Activated CD4-positive, alpha-beta T cell treated with anti-CD3 and anti-CD28 coated beads for 24 hours (primary cell): ENCODE results near the gene SLC38A9.
"Not testable (repeated sequence)": the region's sequence is repeated elsewhere in the genome, so short reads cannot be mapped to it uniquely, and the experiment has no call there.

Experiments
- DNase-seq, 2 donors: peaks; one replicate each; pipeline ENCODE4 v3.0.0-alpha.2; 2020; ENCODE audit warnings: low read depth in 2 of 2

SLC38A9 gene

DNA sequence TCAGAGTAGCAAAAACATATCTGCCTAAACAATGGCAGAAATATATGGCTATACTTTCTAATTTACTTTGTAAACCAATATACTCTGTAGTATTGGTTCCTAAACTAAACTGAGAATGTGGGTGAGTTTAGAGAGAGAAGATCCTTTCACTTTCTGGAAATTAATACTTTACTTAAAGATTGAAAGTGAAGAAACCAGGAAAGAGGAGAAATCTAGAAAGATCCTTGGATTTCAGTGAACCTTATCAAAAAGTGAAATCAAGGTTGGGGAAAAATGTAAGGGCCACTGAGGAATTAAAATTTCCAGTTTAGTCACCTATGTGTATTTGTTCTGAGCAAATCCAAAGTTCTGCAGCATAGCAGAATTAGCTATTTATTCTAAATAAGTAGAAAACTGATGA lies 5.9 kb downstream of the SLC38A9 start:
- DNase-seq = no peak

DNA sequence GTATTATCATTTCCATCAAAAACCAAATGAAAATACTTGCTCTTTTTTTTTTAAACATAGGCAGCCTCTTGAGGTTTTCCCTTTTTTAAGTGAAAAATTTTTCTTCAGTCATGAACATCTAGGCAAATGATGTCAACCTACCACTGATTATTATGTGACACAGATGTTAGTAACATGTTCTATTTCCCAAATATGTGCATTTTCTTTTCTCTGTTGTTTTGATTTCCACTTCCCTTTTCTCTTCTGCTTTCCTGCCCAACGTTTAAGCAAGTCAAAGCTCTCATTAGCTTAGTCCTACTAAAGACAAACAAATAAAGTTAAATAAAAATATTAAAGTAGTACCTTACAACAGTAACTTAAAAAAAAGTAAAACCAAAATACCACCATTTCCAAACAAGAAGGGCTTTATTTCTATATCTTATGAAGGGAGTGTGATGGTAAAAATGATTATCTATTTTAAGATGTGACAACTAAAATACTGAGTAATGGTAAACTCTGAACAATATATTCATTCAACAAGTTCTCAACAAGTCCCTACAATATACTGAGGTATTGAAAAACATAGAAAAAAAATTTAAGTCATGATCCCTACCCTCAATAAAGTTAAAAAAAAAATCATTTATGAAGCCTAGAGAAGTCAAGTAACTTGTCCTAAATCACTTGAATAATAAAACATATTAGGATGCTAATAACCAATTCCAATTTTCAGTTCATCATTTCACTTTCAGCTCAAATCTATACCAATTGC lies 9.4 kb downstream of the SLC38A9 start:
- DNase-seq = no peak

DNA sequence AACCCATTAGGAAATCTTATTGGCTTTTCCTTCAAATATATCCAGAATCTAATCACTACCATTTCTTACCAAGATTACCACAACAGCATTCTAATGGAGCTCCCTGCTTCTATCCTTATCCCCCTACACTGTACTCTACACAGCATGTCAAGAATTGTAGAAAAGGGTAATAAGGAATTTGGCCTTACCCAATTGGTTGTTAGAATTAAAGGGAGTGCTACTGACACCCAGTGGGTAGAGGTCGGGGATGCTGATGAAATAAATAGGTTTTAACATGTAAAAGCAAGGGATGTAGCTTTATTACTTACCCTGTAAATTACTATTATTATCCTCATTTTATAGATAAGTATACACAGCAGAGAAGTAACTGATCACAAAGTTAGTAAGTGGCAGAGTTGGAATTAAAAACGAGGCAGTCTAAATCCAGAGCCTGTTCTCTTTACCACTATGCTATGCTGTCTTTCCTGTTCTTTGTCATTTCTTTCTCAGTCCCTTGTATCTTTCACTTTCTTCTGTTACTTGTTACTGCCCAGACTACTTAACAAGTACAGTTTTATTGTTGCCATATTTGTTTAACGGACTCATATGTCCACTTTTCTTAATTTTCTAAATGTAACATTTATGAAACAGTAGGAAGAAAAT lies 10.5 kb downstream of the SLC38A9 start:
- no peak for DNase-seq

DNA sequence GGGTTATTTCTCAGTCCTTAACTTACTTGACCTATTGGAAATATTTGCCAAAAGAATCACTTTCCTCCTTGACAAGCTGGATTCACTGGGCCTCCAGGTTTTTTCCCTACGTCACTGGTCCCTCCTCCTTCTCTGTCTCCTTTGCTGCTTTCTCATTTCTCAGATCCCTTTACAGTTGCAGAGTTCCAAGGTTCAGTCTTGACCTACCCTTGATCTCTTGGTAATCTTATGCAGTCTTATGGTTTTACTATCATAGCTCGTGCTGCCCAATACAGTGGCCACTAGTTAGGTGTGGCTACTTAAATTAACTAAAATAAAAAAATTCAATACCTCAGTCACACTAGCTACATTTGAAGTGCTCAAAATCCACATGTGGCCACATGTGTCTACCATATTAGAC lies 11.4 kb downstream of the SLC38A9 start:
- no peak for DNase-seq

DNA sequence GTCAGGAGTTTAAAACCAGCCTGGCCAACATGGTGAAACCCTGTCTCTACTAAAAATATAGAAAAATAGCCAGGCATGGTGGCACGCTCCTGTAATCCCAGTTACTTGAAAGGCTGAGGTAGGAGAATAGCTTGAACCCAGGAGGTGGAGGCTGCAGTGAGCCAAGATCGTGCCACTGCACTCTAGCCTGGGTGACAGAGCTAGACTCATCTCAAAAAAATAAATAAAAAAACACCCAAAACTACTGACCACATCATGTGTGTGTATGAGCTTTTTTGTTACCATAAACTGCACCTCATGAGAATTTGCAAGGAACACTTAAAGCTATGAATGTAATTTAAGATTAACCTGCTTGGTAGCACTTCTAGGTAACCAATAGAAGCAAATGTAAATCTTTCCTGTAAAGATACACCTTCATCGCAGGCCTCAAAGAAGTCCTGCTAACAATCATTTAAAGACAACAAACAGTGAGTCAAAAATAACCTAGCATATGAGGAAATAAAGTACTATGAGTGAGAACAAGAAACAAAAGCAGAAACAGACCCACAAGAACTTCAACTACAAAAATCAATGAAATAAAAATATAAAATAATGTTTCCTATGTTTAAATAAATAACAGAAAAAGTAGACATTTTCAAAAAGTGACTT lies 13.0 kb downstream of the SLC38A9 start:
- no peak for DNase-seq

- DNase-seq = not testable (repeated sequence)
Measured at GRCh38 chr5:55696704-55697103, 15.4 kb downstream of the SLC38A9 start.

DNA sequence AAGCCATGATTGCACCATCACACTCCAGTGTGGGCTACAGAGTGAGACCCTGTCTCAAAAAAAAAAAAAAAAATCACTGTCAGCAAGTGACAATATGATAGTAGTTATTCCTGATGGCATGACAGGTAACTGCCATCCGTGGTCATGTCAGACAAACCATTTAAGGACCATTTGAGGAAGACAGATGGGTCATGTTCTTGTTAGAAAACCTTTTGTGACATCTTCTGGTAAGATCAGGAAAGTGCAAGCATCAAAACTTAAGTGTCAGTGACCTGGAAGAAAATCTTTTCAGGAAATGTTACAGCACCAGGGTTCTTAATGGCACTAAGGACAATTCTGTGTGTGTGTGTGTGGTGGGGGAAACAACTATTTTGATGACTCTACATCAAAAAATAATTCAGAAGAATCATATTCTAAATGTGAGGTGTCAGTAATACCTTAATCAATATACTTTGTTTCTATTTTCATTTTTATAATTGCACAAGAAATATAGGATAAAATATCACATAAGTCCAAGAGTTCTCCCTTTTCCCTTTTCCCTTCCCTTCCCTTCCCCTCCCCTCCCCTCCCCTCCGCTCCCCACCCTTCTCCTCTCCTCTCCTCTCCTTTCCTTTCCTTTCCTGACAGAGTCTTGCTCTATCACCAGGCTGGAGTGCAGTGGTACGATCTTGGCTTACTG lies 17.8 kb downstream of the SLC38A9 start:
- no peak for DNase-seq

DNA sequence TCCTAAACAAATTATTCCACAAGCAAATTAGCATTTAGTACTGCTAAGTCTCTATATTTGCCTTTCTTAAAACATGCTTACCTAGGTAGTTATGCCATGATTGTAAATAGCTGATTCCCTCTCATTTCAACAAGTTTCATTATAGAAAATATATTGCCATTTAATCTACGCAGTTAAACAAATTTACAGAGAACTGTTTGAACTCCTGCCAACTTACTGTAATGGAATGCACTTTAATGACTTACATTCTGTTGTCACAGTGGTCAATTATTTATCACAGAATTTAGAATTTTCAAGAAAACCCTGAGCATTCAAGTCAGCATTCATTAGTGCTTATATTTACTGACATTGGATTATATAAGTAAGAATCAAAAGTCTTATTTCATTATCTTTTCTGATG lies 19.6 kb downstream of the SLC38A9 start:
- no peak for DNase-seq

DNA sequence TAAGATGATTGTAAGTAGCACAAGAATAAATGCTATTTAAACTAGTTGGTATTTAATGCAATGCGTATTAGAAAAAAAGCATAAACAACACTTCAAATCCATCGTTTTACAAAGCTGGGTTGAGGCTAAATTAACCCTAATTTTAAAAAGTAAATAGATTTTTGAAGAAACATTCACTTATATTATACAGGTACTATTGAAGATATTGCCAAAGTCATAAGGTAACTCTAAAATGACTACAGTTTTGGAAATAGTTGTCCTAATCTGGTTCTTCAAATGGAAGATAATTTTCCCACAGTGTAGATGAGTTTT lies 20.1 kb downstream of the SLC38A9 start:
- no peak for DNase-seq

DNA sequence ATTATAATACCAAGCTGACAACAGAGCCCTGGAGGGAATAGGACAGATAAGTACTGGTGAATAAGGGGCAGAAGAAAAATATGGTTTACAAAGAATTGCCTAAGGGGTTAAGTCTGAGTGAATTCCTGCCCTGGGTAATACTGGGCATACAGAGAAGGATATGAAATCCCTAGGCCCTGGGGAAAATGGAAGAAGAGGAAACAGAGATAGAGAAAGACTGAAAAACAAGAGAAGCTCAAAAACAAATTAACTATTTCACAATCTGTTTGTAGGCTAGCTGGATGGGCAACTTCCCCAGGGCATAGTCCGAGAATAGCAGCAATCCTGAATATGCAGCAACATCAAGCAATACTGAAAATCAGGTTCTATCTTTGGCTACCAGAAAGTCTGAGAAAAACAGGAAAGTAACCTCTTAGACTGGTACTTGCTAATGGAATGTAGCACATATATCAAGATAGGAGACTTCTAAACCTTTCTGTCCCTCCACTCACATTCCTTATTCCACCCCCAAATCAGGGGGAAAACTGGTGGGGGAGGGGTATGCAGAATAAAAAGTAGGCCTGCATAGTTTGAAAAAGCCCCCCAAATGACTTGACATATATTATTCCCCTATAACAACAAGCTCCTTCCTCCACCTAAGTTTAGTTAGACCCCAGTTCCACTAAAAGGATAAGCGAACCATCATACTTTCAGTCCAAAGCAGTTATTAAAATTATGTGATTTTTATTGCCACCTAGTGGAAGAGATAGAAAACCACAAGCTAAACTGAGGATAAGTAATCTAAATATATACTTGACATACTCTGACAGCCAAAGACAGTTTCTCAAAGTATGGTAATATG lies 20.6 kb downstream of the SLC38A9 start:
- DNase-seq = no peak

- DNase-seq = no peak
Measured at GRCh38 chr5:55682071-55682470, 30.1 kb downstream of the SLC38A9 start.

GRCh38 chr5:55681301-55681700 lies 30.8 kb downstream of the SLC38A9 start:
- DNase-seq = no peak

- no peak for DNase-seq
Measured at GRCh38 chr5:55680353-55680752, 31.8 kb downstream of the SLC38A9 start.

GRCh38 chr5:55679556-55679955 lies 32.6 kb downstream of the SLC38A9 start:
- DNase-seq = no peak

DNA sequence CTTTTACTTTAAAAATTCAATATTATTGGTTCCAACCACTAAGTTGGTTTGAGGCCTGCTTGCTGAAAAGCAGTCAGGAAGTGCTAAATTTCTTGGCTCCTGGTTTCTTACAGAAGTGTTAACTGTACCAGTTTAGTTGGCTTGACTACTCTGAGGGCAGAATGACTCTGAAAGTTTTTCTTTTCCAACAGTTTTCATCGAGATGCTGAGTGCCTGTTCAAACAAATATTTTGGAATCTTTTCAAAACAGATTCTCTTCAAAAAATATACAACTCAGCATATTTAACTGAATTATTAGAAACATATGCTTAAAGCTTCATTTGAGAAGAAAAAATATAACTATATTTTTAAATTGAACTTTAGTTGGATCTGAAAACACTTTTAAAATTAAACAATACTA lies 37.0 kb downstream of the SLC38A9 start:
- no peak for DNase-seq

DNA sequence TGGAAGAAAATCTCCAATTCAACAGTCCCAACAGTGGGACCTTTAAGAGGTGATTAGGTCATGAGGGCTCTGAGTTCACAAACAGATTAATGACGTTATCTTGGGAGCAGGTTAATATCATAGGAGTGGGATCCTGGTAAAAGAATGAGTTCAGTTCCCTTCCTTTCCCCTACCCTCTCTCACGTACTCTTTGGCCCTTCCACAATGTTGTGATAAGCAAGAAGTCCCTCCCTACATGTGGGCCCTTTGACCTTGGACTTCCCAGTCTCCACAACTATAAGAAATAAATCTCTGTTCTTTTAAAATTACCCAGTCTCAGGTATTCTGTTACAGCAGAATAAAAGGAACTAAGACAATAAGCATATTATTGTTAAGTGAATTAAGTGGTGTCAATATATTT lies 37.8 kb downstream of the SLC38A9 start:
- DNase-seq = no peak

GRCh38 chr5:55672477-55672911 lies 39.6 kb downstream of the SLC38A9 start:
- no peak for DNase-seq

DNA sequence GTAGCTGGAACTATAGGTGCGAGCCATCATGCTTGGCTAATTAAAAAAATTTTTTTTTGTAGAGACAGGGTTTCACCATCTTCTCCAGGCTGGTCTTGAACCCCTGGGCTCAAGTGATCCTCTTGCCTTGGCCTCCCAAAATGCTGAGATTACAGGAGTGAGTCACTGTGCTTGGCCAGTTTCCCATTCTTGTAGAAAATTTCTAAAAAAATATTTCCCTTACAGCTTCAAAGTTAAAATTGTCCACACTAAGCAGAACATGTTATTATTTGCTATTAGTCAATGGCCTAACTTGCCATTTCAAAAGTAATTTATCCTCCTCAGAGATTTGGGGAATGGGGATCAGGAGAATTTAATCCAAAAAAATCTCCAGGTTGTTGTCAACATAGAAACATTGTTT lies 40.1 kb downstream of the SLC38A9 start:
- DNase-seq = no peak

GRCh38 chr5:55668356-55668755 lies 43.8 kb downstream of the SLC38A9 start:
- DNase-seq = no peak

DNA sequence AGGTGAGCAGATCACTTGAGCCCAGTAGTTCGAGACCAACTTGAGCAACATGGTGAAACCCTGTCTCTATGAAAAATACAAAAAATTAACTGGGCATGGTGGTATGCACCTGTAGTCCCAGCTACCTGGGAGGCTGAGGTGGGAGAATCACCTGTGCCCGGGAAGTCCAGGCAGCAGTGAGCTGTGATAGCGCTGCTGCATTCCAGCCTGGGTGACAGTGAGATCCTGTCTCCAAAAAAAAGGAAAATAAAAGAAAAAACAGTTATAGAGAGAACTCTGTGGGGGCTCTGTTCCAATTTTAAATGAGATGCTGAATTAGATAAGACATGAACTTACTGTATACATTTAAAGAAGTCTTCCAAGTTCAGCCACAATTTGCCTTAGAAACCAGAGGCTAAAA lies 44.2 kb downstream of the SLC38A9 start:
- DNase-seq = no peak

DNA sequence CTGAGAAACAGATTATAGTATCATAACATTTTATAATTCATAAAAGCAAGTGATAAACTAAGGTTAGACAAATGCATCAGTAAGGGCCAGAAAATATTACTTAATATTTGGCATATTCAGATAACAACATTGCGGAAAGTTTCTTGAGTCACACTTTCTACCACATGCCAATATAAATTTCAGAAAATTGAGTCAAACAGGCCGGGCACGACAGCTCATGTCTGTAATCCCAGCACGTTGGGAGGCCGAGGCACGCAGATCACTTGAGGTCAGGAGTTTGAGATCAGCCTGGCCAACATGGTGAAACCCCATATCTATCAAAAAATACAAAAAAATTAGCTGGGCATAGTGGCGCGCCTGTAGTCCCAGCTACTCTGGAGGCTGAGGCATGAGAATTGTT lies 47.1 kb downstream of the SLC38A9 start:
- DNase-seq = no peak

- no peak for DNase-seq
Measured at GRCh38 chr5:55657443-55657842, 54.7 kb downstream of the SLC38A9 start.
